ENCODE data around the gene CERS6. TPM values are rescaled to one million over a fixed set of nuclear protein-coding genes. Genes with fewer than 3 reads are reported as not detected.
A peak's percentile ranks its signal among the peaks of the same experiment; 100 is the strongest.

The CERS6 gene
- total RNA-seq, 1 experiment from 2014 or later, result 45.9 TPM

DNA sequence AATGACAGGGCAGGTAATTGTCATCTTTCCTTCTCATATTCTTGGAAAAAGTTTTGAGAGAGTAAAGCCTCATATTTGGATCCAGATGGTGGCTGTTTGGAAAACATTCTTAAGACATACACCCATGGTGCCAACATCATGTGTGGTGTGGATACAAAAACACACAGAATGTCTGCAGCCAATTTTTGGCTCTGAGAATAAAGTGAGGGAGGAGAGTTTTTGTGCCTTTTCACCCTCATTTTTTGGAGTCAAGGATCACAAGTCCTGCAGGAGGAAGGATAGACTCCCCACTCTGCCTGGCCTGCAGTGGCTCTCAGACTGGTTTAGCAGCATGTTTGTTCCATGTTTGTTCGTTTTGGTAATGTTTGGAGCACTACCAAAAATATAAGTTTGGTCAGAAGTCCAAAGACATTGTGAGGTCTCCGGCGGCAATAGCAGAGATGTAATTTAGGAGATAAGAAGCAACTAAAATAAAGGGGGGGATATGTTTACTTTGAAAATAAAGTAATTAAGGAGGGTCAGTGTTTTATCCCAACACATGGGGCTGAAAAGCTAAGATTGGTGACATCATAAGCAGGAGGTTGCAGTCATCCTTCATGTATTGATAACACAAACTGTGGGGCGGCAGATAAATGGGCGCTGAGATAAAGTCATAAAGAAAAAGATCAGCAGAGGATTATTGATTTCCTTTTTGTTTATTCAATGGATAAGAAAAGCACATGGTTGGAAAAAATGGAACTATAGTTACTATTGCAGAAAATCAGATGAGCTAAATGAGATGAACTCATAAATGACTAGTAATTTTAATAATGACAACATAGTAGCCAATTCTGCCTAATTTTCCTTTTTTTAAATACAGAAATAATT lies 347.0 kb downstream of the CERS6 start:
- Mint-ChIP-seq H3K27ac (ENCODE audit: unreplicated experiment) (peak overlapping the region; percentile 65), H3K36me3 (ENCODE audit: insufficient read depth, unreplicated experiment) (peaks cover 11% of the 10 kb centered on the region), H3K4me3 (ENCODE audit: low read depth, unreplicated experiment) (peak overlapping the region; percentile 68), H3K9me3 (ENCODE audit: low read depth, unreplicated experiment) (no peaks in the 10 kb centered on the region), H3K4me1 (ENCODE audit: low read depth, unreplicated experiment) (peaks cover 47% of the 10 kb centered on the region), H3K27me3 (ENCODE audit: unreplicated experiment) (no peaks in the 10 kb centered on the region)
- CTCF ChIA-PET, result interaction anchor here (1.2 to 1.8 kb wide), 2 partner anchors 12 to 18 kb away, joined by 3 to 6 read pairs; no protein-coding TSS in a partner anchor
- intact Hi-C loops (cut with micrococcal nuclease; ENCODE audit: unreplicated experiment), result no loop called here
- TSS peak; percentile 82 for BruUV-seq (replicated peaks)
- no peak for TF ChIP-seq CTCF (IDR thresholded peaks at IDR 0.05; ENCODE audit: unreplicated experiment)
- DNase-seq, result peak; percentile 24

DNA sequence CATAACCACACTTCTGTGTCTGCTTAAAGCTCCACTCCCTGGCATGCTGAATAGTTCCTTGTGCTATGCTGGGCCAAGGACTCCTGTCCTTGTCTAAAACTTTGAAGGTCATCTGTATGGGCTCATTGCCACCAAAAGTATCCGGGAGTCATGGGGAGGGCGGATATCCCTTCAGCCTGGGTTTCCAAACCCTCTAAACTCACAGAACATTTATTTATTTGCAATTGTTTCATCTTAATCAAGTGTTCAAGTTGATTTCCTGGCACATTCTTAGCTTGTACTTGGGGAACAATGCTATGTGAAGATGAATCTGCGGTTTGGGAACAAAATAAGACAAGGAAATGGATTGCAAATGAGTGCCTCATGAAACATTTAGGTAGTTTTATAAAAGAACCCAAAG lies 348.1 kb downstream of the CERS6 start:
- CTCF ChIA-PET, result interaction anchor here (1.8 kb wide), 1 partner anchor 11 kb away, joined by 6 read pairs; no protein-coding TSS in a partner anchor
- Mint-ChIP-seq H3K9me3 (ENCODE audit: low read depth, unreplicated experiment) (no peaks in the 10 kb centered on the region), H3K36me3 (ENCODE audit: insufficient read depth, unreplicated experiment) (peaks cover 11% of the 10 kb centered on the region), H3K27me3 (ENCODE audit: unreplicated experiment) (no peaks in the 10 kb centered on the region), H3K27ac (ENCODE audit: unreplicated experiment) (peak overlapping the region; percentile 65), H3K4me1 (ENCODE audit: low read depth, unreplicated experiment) (peaks cover 36% of the 10 kb centered on the region), H3K4me3 (ENCODE audit: low read depth, unreplicated experiment) (peak overlapping the region; percentile 68)
- intact Hi-C loops (cut with micrococcal nuclease; ENCODE audit: unreplicated experiment), result loop anchor here (1.0 kb wide), 1 partner anchor 247 kb away; no protein-coding TSS in a partner anchor
- TF ChIP-seq CTCF (IDR thresholded peaks at IDR 0.05; ENCODE audit: unreplicated experiment), result no peak
- no peak for DNase-seq
- no TSS peak for BruUV-seq (replicated peaks)

DNA sequence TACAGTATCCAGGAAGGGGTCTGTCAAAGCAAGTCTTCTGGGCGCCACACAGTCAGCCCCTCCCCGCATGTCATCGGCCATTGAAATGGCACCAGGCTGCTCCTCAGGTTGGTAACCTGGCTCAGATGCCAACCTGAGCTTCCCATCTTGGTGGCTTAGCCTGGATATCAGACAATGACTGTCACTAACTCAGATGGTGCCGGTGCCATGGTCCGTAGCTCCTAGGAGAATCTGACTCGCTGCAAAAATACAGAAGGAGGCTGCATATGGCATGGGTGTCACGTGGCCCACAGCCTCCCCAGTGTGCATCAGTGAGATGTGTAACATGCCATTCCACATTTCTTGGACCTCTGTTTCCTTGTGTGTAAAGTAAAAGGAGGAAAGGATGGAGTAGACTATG lies 349.5 kb downstream of the CERS6 start:
- H3K27me3 Mint-ChIP-seq (ENCODE audit: unreplicated experiment), result no peaks in the 10 kb centered on the region
- CTCF ChIA-PET, result no interaction called here
- H3K27ac Mint-ChIP-seq (ENCODE audit: unreplicated experiment), result no peak overlapping the region
- intact Hi-C loops (cut with micrococcal nuclease; ENCODE audit: unreplicated experiment), result no loop called here
- no peak overlapping the region for H3K4me3 Mint-ChIP-seq (ENCODE audit: low read depth, unreplicated experiment)
- H3K36me3 Mint-ChIP-seq (ENCODE audit: insufficient read depth, unreplicated experiment), result peaks cover 11% of the 10 kb centered on the region
- peaks cover 27% of the 10 kb centered on the region for H3K4me1 Mint-ChIP-seq (ENCODE audit: low read depth, unreplicated experiment)
- no TSS peak for BruUV-seq (replicated peaks)
- no peak for TF ChIP-seq CTCF (IDR thresholded peaks at IDR 0.05; ENCODE audit: unreplicated experiment)
- no peaks in the 10 kb centered on the region for H3K9me3 Mint-ChIP-seq (ENCODE audit: low read depth, unreplicated experiment)
- DNase-seq, result no peak

GRCh38 chr2:168809537-168809936 lies 353.5 kb downstream of the CERS6 start:
- no TSS peak for BruUV-seq (replicated peaks)
- H3K27ac Mint-ChIP-seq (ENCODE audit: unreplicated experiment), result no peak overlapping the region
- no peaks in the 10 kb centered on the region for H3K36me3 Mint-ChIP-seq (ENCODE audit: insufficient read depth, unreplicated experiment)
- DNase-seq, result no peak
- no peak for TF ChIP-seq CTCF (IDR thresholded peaks at IDR 0.05; ENCODE audit: unreplicated experiment)
- H3K4me1 Mint-ChIP-seq (ENCODE audit: low read depth, unreplicated experiment), result peaks cover 31% of the 10 kb centered on the region
- intact Hi-C loops (cut with micrococcal nuclease; ENCODE audit: unreplicated experiment), result no loop called here
- CTCF ChIA-PET, result no interaction called here
- no peaks in the 10 kb centered on the region for H3K9me3 Mint-ChIP-seq (ENCODE audit: low read depth, unreplicated experiment)
- H3K27me3 Mint-ChIP-seq (ENCODE audit: unreplicated experiment), result no peaks in the 10 kb centered on the region
- no peak overlapping the region for H3K4me3 Mint-ChIP-seq (ENCODE audit: low read depth, unreplicated experiment)
